ENCODE measurements around the gene IL18RAP.

Gene IL18RAP

GRCh38 chr2:102422910-102423309, at the start of gene IL18RAP:
Gene IL18RAP (plus strand): TSS chr2:102423160. CDS start chr2:102423278, 118 bp downstream.
- no peak within 1 kb of the TSS for H3K9ac ChIP-seq (ENCODE audit: low read length)
- no peaks in the 10 kb centered on the region for H3K4me1 ChIP-seq (ENCODE audit: control insufficient read depth, insufficient read depth, low read length)
- no peaks in the 10 kb centered on the region for H3K36me3 ChIP-seq (ENCODE audit: control insufficient read depth, insufficient read depth, low read length)
- no peaks in the 10 kb centered on the region for H3K27me3 ChIP-seq (ENCODE audit: control insufficient read depth, insufficient read depth, low read length)
- no peak within 1 kb of the TSS for H3K4me3 ChIP-seq (ENCODE audit: low read length)
- no peak within 1 kb of the TSS for H3K27ac ChIP-seq (ENCODE audit: low read depth, low read length)

GRCh38 chr2:102376052-102376591, 46.8 kb upstream of the IL18RAP start:
- Histone ChIP-seq H3K4me3 (ENCODE audit: low read length) (no peak overlapping the region), H3K36me3 (ENCODE audit: control insufficient read depth, insufficient read depth, low read length) (no peaks in the 10 kb centered on the region), H3K27me3 (ENCODE audit: control insufficient read depth, insufficient read depth, low read length) (no peaks in the 10 kb centered on the region), H3K4me1 (ENCODE audit: control insufficient read depth, insufficient read depth, low read length) (no peaks in the 10 kb centered on the region), H3K9ac (ENCODE audit: low read length) (no peak overlapping the region), H3K27ac (ENCODE audit: low read depth, low read length) (no peak overlapping the region)

GRCh38 chr2:102383722-102384121, 39.2 kb upstream of the IL18RAP start:
- H3K27ac ChIP-seq (ENCODE audit: low read depth, low read length): no peak overlapping the region
- H3K27me3 ChIP-seq (ENCODE audit: control insufficient read depth, insufficient read depth, low read length): no peaks in the 10 kb centered on the region
- H3K9ac ChIP-seq (ENCODE audit: low read length): no peak overlapping the region
- no peaks in the 10 kb centered on the region for H3K36me3 ChIP-seq (ENCODE audit: control insufficient read depth, insufficient read depth, low read length)
- H3K4me1 ChIP-seq (ENCODE audit: control insufficient read depth, insufficient read depth, low read length): no peaks in the 10 kb centered on the region
- no peak overlapping the region for H3K4me3 ChIP-seq (ENCODE audit: low read length)

- Histone ChIP-seq H3K27me3 (ENCODE audit: control insufficient read depth, insufficient read depth, low read length) (no peaks in the 10 kb centered on the region), H3K4me1 (ENCODE audit: control insufficient read depth, insufficient read depth, low read length) (no peaks in the 10 kb centered on the region), H3K4me3 (ENCODE audit: low read length) (no peak overlapping the region), H3K27ac (ENCODE audit: low read depth, low read length) (no peak overlapping the region), H3K9ac (ENCODE audit: low read length) (no peak overlapping the region), H3K36me3 (ENCODE audit: control insufficient read depth, insufficient read depth, low read length) (no peaks in the 10 kb centered on the region)
Observed at GRCh38 chr2:102385522-102385921, 37.4 kb upstream of the IL18RAP start.

GRCh38 chr2:102386004-102386403, 37.0 kb upstream of the IL18RAP start:
- no peaks in the 10 kb centered on the region for H3K4me1 ChIP-seq (ENCODE audit: control insufficient read depth, insufficient read depth, low read length)
- no peak overlapping the region for H3K27ac ChIP-seq (ENCODE audit: low read depth, low read length)
- no peak overlapping the region for H3K9ac ChIP-seq (ENCODE audit: low read length)
- H3K36me3 ChIP-seq (ENCODE audit: control insufficient read depth, insufficient read depth, low read length): no peaks in the 10 kb centered on the region
- no peaks in the 10 kb centered on the region for H3K27me3 ChIP-seq (ENCODE audit: control insufficient read depth, insufficient read depth, low read length)
- no peak overlapping the region for H3K4me3 ChIP-seq (ENCODE audit: low read length)

- H3K27ac ChIP-seq (ENCODE audit: low read depth, low read length): no peak overlapping the region
- H3K36me3 ChIP-seq (ENCODE audit: control insufficient read depth, insufficient read depth, low read length): no peaks in the 10 kb centered on the region
- no peaks in the 10 kb centered on the region for H3K4me1 ChIP-seq (ENCODE audit: control insufficient read depth, insufficient read depth, low read length)
Observed at GRCh38 chr2:102386867-102387541, 36.0 kb upstream of the IL18RAP start.

GRCh38 chr2:102387763-102388546, 35.0 kb upstream of the IL18RAP start:
- H3K36me3 ChIP-seq (ENCODE audit: control insufficient read depth, insufficient read depth, low read length): no peaks in the 10 kb centered on the region
- H3K4me3 ChIP-seq (ENCODE audit: low read length): no peak overlapping the region
- no peak overlapping the region for H3K27ac ChIP-seq (ENCODE audit: low read depth, low read length)
- H3K27me3 ChIP-seq (ENCODE audit: control insufficient read depth, insufficient read depth, low read length): no peaks in the 10 kb centered on the region
- H3K4me1 ChIP-seq (ENCODE audit: control insufficient read depth, insufficient read depth, low read length): no peaks in the 10 kb centered on the region
- no peak overlapping the region for H3K9ac ChIP-seq (ENCODE audit: low read length)

More at GRCh38 chr2:102386867-102387541, 36.0 kb upstream of the IL18RAP start:
- Histone ChIP-seq H3K27me3 (ENCODE audit: control insufficient read depth, insufficient read depth, low read length) (no peaks in the 10 kb centered on the region), H3K4me3 (ENCODE audit: low read length) (no peak overlapping the region), H3K9ac (ENCODE audit: low read length) (no peak overlapping the region)

- Histone ChIP-seq H3K36me3 (ENCODE audit: control insufficient read depth, insufficient read depth, low read length) (no peaks in the 10 kb centered on the region), H3K4me1 (ENCODE audit: control insufficient read depth, insufficient read depth, low read length) (no peaks in the 10 kb centered on the region), H3K9ac (ENCODE audit: low read length) (no peak overlapping the region), H3K4me3 (ENCODE audit: low read length) (no peak overlapping the region), H3K27ac (ENCODE audit: low read depth, low read length) (no peak overlapping the region), H3K27me3 (ENCODE audit: control insufficient read depth, insufficient read depth, low read length) (no peaks in the 10 kb centered on the region)
Observed at GRCh38 chr2:102391565-102391964, 31.4 kb upstream of the IL18RAP start.

GRCh38 chr2:102392096-102392495, 30.9 kb upstream of the IL18RAP start:
- no peak overlapping the region for H3K27ac ChIP-seq (ENCODE audit: low read depth, low read length)
- H3K36me3 ChIP-seq (ENCODE audit: control insufficient read depth, insufficient read depth, low read length): no peaks in the 10 kb centered on the region
- no peak overlapping the region for H3K4me3 ChIP-seq (ENCODE audit: low read length)
- no peak overlapping the region for H3K9ac ChIP-seq (ENCODE audit: low read length)
- no peaks in the 10 kb centered on the region for H3K27me3 ChIP-seq (ENCODE audit: control insufficient read depth, insufficient read depth, low read length)
- H3K4me1 ChIP-seq (ENCODE audit: control insufficient read depth, insufficient read depth, low read length): no peaks in the 10 kb centered on the region

- H3K4me3 ChIP-seq (ENCODE audit: low read length): no peak overlapping the region
- H3K36me3 ChIP-seq (ENCODE audit: control insufficient read depth, insufficient read depth, low read length): no peaks in the 10 kb centered on the region
- H3K27me3 ChIP-seq (ENCODE audit: control insufficient read depth, insufficient read depth, low read length): no peaks in the 10 kb centered on the region
- no peaks in the 10 kb centered on the region for H3K4me1 ChIP-seq (ENCODE audit: control insufficient read depth, insufficient read depth, low read length)
- no peak overlapping the region for H3K9ac ChIP-seq (ENCODE audit: low read length)
- no peak overlapping the region for H3K27ac ChIP-seq (ENCODE audit: low read depth, low read length)
Observed at GRCh38 chr2:102392942-102393341, 30.0 kb upstream of the IL18RAP start.

- no peak overlapping the region for H3K9ac ChIP-seq (ENCODE audit: low read length)
- H3K27ac ChIP-seq (ENCODE audit: low read depth, low read length): no peak overlapping the region
- no peaks in the 10 kb centered on the region for H3K36me3 ChIP-seq (ENCODE audit: control insufficient read depth, insufficient read depth, low read length)
- no peaks in the 10 kb centered on the region for H3K4me1 ChIP-seq (ENCODE audit: control insufficient read depth, insufficient read depth, low read length)
- no peaks in the 10 kb centered on the region for H3K27me3 ChIP-seq (ENCODE audit: control insufficient read depth, insufficient read depth, low read length)
- no peak overlapping the region for H3K4me3 ChIP-seq (ENCODE audit: low read length)
Observed at GRCh38 chr2:102396012-102396411, 26.9 kb upstream of the IL18RAP start.

GRCh38 chr2:102397209-102397608, 25.8 kb upstream of the IL18RAP start:
- no peak overlapping the region for H3K9ac ChIP-seq (ENCODE audit: low read length)
- no peaks in the 10 kb centered on the region for H3K4me1 ChIP-seq (ENCODE audit: control insufficient read depth, insufficient read depth, low read length)
- no peak overlapping the region for H3K27ac ChIP-seq (ENCODE audit: low read depth, low read length)
- H3K36me3 ChIP-seq (ENCODE audit: control insufficient read depth, insufficient read depth, low read length): no peaks in the 10 kb centered on the region
- H3K27me3 ChIP-seq (ENCODE audit: control insufficient read depth, insufficient read depth, low read length): no peaks in the 10 kb centered on the region
- H3K4me3 ChIP-seq (ENCODE audit: low read length): no peak overlapping the region

All from rectal smooth muscle tissue (tissue), 1 donor.